GM19438 (cell line): ENCODE data around the gene SECISBP2L.
"Not testable (repeated sequence)": the region's sequence is repeated elsewhere in the genome, so short reads cannot be mapped to it uniquely, and the experiment has no call there.

Experiments used
- ATAC-seq: cut with Tn5 transposase; IDR thresholded peaks from one replicate; pipeline ENCODE4 v1.9.1; 2021; ENCODE audit warnings: low read depth; ENCODE audit not compliant: unreplicated experiment

The SECISBP2L gene

GRCh38 chr15:48999314-48999713, 46.9 kb downstream of the SECISBP2L start:
- ATAC-seq, result no peak

GRCh38 chr15:48996276-48996675, 50.0 kb downstream of the SECISBP2L start:
- no peak for ATAC-seq

- ATAC-seq, result no peak
These were observed 52.9 kb downstream of the SECISBP2L start for GRCh38 chr15:48993380-48993779.

GRCh38 chr15:48992545-48992944, 53.7 kb downstream of the SECISBP2L start:
- ATAC-seq, result no peak

GRCh38 chr15:48992096-48992495, 54.1 kb downstream of the SECISBP2L start:
- ATAC-seq, result no peak

GRCh38 chr15:48989170-48989569, 57.1 kb downstream of the SECISBP2L start:
- no peak for ATAC-seq

GRCh38 chr15:48987142-48987541, 59.1 kb downstream of the SECISBP2L start:
- ATAC-seq, result no peak

GRCh38 chr15:48986240-48986639, 60.0 kb downstream of the SECISBP2L start:
- ATAC-seq, result no peak

GRCh38 chr15:48985516-48985915, 60.7 kb downstream of the SECISBP2L start:
- no peak for ATAC-seq

GRCh38 chr15:48984811-48985352, 61.4 kb downstream of the SECISBP2L start:
- ATAC-seq, result no peak

GRCh38 chr15:48984021-48984710, 62.1 kb downstream of the SECISBP2L start:
- ATAC-seq, result no peak

- no peak for ATAC-seq
These were observed 62.9 kb downstream of the SECISBP2L start for GRCh38 chr15:48983300-48983699.

- no peak for ATAC-seq
These were observed 64.3 kb downstream of the SECISBP2L start for GRCh38 chr15:48981941-48982340.

- ATAC-seq, result no peak
These were observed 67.6 kb downstream of the SECISBP2L start for GRCh38 chr15:48978638-48979037.

GRCh38 chr15:48976444-48977088, 69.7 kb downstream of the SECISBP2L start:
- no peak for ATAC-seq

- ATAC-seq, result peak; percentile 96
These were observed 70.5 kb downstream of the SECISBP2L start for GRCh38 chr15:48975472-48976419.

- ATAC-seq, result no peak
These were observed 71.4 kb downstream of the SECISBP2L start for GRCh38 chr15:48974882-48975281.

- no peak for ATAC-seq
These were observed 73.3 kb downstream of the SECISBP2L start for GRCh38 chr15:48972750-48973503.

GRCh38 chr15:48970926-48971325, 75.3 kb downstream of the SECISBP2L start:
- not testable (repeated sequence) for ATAC-seq

- no peak for ATAC-seq
These were observed 78.2 kb downstream of the SECISBP2L start for GRCh38 chr15:48968066-48968465.
